ENCODE results near the gene TMEM51.

Gene TMEM51

DNA sequence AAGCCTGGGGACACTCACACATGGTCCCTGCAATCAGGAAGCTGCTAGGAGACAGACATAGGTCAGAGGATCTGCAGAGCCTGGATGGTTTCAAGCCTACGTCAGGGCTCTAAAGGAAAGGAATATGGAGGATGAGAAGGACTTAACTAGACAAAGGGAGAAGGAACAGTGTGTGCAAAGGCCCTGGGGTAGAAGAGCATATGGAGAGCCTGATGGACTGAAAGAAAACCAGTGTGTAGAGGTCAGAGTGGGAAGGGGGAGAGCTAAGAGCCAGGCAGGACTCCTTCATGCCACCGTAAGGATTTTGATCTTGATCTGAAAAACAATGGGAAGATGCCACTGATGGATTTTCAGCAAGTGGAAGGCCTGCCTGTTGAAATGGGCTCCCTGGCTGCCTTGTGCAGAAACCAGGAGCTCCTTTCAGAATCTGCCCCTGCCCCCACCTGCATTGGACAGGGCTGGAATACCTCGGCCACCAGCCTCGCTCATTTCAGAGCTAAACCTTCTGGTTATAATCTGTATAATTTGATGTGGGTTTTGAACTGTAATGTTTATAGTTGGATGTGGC lies 102.1 kb downstream of the TMEM51 start:
- no peak for DNase-seq

DNA sequence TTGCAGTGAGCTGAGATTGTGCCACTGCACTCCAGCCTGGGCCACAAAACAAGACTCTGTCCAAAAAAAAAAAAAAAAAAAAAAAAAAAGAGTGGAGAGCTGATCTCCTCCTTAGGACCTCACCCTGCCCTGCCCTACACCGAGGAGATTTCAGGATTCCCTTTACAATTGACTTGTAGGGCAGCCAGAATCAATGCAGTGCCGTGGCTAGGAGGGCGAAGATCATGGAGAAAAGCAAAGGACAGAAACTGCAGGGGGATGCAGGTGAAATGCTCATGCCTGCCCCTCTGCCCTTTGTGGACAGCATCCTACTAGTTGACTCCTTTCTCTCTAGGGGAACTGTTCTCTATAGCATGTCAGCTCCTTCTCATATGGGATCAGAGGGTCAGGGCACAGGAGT lies 103.0 kb downstream of the TMEM51 start:
- DNase-seq: no peak

DNA sequence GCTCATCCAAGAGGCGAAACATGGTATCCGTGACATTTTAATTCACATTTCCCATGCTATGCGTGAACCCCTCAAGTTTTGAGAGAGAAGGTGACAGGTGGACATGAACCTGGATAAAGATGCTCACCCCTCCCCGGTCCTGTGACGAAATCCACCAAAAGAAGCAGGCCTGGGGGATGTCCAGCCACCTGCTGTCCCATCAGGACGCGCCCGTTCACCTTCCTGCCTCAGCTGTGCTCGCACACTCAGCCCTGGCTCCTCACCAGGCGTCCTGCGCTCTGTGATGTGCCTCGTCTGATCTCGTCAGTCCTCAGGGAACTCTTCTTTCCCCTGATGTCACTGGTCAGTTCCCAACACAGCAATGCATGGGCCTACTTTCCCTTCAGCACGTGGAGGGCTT lies 103.8 kb downstream of the TMEM51 start:
- no peak for DNase-seq

GRCh38 chr1:15258833-15259621 lies 105.5 kb downstream of the TMEM51 start:
- no peak for DNase-seq

DNA sequence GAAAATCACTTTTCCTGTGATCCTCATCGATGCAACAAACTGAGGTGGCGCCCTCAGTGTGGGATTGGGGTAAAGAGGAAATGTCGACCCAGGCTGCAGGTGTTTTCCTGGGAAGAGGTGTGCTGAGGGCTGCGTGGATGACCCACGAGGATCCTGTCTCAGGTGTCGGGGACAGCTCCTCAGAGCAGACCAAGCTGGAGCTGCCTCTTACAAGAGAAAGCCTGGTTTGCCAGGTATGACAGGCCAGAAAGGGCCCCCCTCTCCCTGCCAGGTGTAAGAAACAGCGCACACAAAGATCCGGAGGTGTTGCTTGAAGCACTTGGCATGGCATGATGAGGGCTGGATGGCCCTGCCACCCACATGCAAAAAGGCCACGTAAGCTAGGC lies 106.1 kb downstream of the TMEM51 start:
- no peak for DNase-seq

DNA sequence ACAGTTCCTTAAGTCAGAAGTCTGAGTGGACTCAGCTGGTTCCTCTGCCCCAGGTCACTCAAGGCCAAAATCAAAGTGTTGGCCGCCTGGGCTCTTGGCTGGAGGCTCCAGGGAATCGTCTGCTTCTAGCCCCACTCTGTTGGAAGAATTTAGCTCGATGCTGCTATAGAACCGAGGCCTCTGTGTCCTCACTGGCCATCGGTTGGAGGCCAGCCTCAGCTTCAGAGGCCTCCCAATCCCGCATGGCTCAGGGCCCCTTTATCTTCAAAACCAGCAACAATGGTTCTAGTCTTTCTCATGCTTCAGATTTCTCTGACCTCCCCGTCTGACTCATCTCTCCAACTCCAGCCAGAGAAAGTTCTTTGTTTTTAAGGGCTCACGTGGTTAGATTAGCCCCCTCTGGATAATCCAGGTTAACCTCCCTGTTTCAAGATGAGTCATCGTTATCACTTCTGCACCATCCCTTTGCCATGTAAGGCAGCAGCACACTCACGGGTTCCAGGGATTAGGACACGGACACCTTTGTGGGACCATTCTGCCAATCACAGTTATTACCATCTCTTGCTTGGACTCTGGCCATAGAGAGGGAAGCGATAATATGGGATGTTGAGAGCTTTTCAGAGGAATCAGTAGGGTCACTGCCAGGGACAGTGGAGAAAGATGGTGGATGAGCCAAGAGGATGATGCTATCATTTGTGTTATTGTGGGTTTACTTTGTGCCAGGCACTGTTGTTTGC lies 107.0 kb downstream of the TMEM51 start:
- no peak for DNase-seq

GRCh38 chr1:15261155-15262002 lies 107.8 kb downstream of the TMEM51 start:
- DNase-seq: no peak

GRCh38 chr1:15262003-15262377 lies 108.4 kb downstream of the TMEM51 start:
- DNase-seq: no peak

GRCh38 chr1:15262706-15263105 lies 109.2 kb downstream of the TMEM51 start:
- DNase-seq: no peak

- no peak for DNase-seq
Observed at GRCh38 chr1:15264769-15265168, 111.2 kb downstream of the TMEM51 start.
